ENCODE measurements around the gene CNTNAP4.

Gene CNTNAP4

GRCh38 chr16:76276745-76277438 is at the start of gene CNTNAP4:
Gene CNTNAP4, plus strand, starts transcription at chr16:76277401. Its CDS starts 262 bp downstream, at chr16:76277663.
- Histone ChIP-seq H3K4me3 (ENCODE audit: low read length in 2 of 2) (no peak within 1 kb of the TSS), H3K9ac (ENCODE audit: low read length in 2 of 2) (no peak within 1 kb of the TSS), H3K4me1 (ENCODE audit: control insufficient read depth, insufficient read depth, low read length) (no peaks in the 10 kb centered on the region), H3K27ac (ENCODE audit: low read length) (no peak within 1 kb of the TSS), H3K27me3 (ENCODE audit: control insufficient read depth in 1 of 2, insufficient read depth in 2 of 2, low read length in 2 of 2) (peaks cover 0 to 7% of the 10 kb centered on the region in 2 donors), H3K9me3 (ENCODE audit: control insufficient read depth in 2 of 2, low read length in 2 of 2) (no peaks in the 10 kb centered on the region), H3K36me3 (ENCODE audit: control insufficient read depth in 2 of 2, insufficient read depth in 2 of 2, low read length in 2 of 2) (no peaks in the 10 kb centered on the region)

- Histone ChIP-seq H3K9ac (ENCODE audit: low read length in 2 of 2) (no peak overlapping the region), H3K4me1 (ENCODE audit: control insufficient read depth, insufficient read depth, low read length) (no peaks in the 10 kb centered on the region), H3K27me3 (ENCODE audit: control insufficient read depth in 1 of 2, insufficient read depth in 2 of 2, low read length in 2 of 2) (no peaks in the 10 kb centered on the region), H3K36me3 (ENCODE audit: control insufficient read depth in 2 of 2, insufficient read depth in 2 of 2, low read length in 2 of 2) (no peaks in the 10 kb centered on the region), H3K9me3 (ENCODE audit: control insufficient read depth in 2 of 2, low read length in 2 of 2) (no peaks in the 10 kb centered on the region), H3K27ac (ENCODE audit: low read length) (no peak overlapping the region), H3K4me3 (ENCODE audit: low read length in 2 of 2) (no peak overlapping the region)
Measured at GRCh38 chr16:76228546-76229146, 48.6 kb upstream of the CNTNAP4 start.

GRCh38 chr16:76232704-76233103 is 44.5 kb upstream of the CNTNAP4 start:
- Histone ChIP-seq H3K9ac (ENCODE audit: low read length in 2 of 2) (no peak overlapping the region), H3K27ac (ENCODE audit: low read length) (no peak overlapping the region), H3K4me3 (ENCODE audit: low read length in 2 of 2) (no peak overlapping the region), H3K27me3 (ENCODE audit: control insufficient read depth in 1 of 2, insufficient read depth in 2 of 2, low read length in 2 of 2) (no peaks in the 10 kb centered on the region), H3K4me1 (ENCODE audit: control insufficient read depth, insufficient read depth, low read length) (no peaks in the 10 kb centered on the region), H3K36me3 (ENCODE audit: control insufficient read depth in 2 of 2, insufficient read depth in 2 of 2, low read length in 2 of 2) (no peaks in the 10 kb centered on the region), H3K9me3 (ENCODE audit: control insufficient read depth in 2 of 2, low read length in 2 of 2) (no peaks in the 10 kb centered on the region)

GRCh38 chr16:76235025-76235424 is 42.2 kb upstream of the CNTNAP4 start:
- no peak overlapping the region for H3K9ac ChIP-seq (ENCODE audit: low read length in 2 of 2)
- no peaks in the 10 kb centered on the region for H3K4me1 ChIP-seq (ENCODE audit: control insufficient read depth, insufficient read depth, low read length)
- no peaks in the 10 kb centered on the region for H3K36me3 ChIP-seq (ENCODE audit: control insufficient read depth in 2 of 2, insufficient read depth in 2 of 2, low read length in 2 of 2)
- H3K27ac ChIP-seq (ENCODE audit: low read length) = no peak overlapping the region
- H3K9me3 ChIP-seq (ENCODE audit: control insufficient read depth in 2 of 2, low read length in 2 of 2) = no peaks in the 10 kb centered on the region
- H3K27me3 ChIP-seq (ENCODE audit: control insufficient read depth in 1 of 2, insufficient read depth in 2 of 2, low read length in 2 of 2) = no peaks in the 10 kb centered on the region
- no peak overlapping the region for H3K4me3 ChIP-seq (ENCODE audit: low read length in 2 of 2)

- H3K9me3 ChIP-seq (ENCODE audit: control insufficient read depth in 2 of 2, low read length in 2 of 2) = no peaks in the 10 kb centered on the region
- no peaks in the 10 kb centered on the region for H3K4me1 ChIP-seq (ENCODE audit: control insufficient read depth, insufficient read depth, low read length)
- H3K27me3 ChIP-seq (ENCODE audit: control insufficient read depth in 1 of 2, insufficient read depth in 2 of 2, low read length in 2 of 2) = no peaks in the 10 kb centered on the region
- no peak overlapping the region for H3K27ac ChIP-seq (ENCODE audit: low read length)
- H3K9ac ChIP-seq (ENCODE audit: low read length in 2 of 2) = no peak overlapping the region
- no peaks in the 10 kb centered on the region for H3K36me3 ChIP-seq (ENCODE audit: control insufficient read depth in 2 of 2, insufficient read depth in 2 of 2, low read length in 2 of 2)
- no peak overlapping the region for H3K4me3 ChIP-seq (ENCODE audit: low read length in 2 of 2)
Measured at GRCh38 chr16:76235426-76235825, 41.8 kb upstream of the CNTNAP4 start.

- Histone ChIP-seq H3K9ac (ENCODE audit: low read length in 2 of 2) (no peak overlapping the region), H3K27me3 (ENCODE audit: control insufficient read depth in 1 of 2, insufficient read depth in 2 of 2, low read length in 2 of 2) (no peaks in the 10 kb centered on the region), H3K36me3 (ENCODE audit: control insufficient read depth in 2 of 2, insufficient read depth in 2 of 2, low read length in 2 of 2) (no peaks in the 10 kb centered on the region), H3K4me1 (ENCODE audit: control insufficient read depth, insufficient read depth, low read length) (no peaks in the 10 kb centered on the region), H3K4me3 (ENCODE audit: low read length in 2 of 2) (no peak overlapping the region), H3K27ac (ENCODE audit: low read length) (no peak overlapping the region), H3K9me3 (ENCODE audit: control insufficient read depth in 2 of 2, low read length in 2 of 2) (no peaks in the 10 kb centered on the region)
Measured at GRCh38 chr16:76237471-76237870, 39.7 kb upstream of the CNTNAP4 start.

GRCh38 chr16:76241755-76242154 is 35.4 kb upstream of the CNTNAP4 start:
- Histone ChIP-seq H3K4me3 (ENCODE audit: low read length in 2 of 2) (no peak overlapping the region), H3K9ac (ENCODE audit: low read length in 2 of 2) (no peak overlapping the region), H3K9me3 (ENCODE audit: control insufficient read depth in 2 of 2, low read length in 2 of 2) (no peaks in the 10 kb centered on the region), H3K36me3 (ENCODE audit: control insufficient read depth in 2 of 2, insufficient read depth in 2 of 2, low read length in 2 of 2) (no peaks in the 10 kb centered on the region), H3K27me3 (ENCODE audit: control insufficient read depth in 1 of 2, insufficient read depth in 2 of 2, low read length in 2 of 2) (no peaks in the 10 kb centered on the region), H3K27ac (ENCODE audit: low read length) (no peak overlapping the region), H3K4me1 (ENCODE audit: control insufficient read depth, insufficient read depth, low read length) (no peaks in the 10 kb centered on the region)

GRCh38 chr16:76243620-76244019 is 33.6 kb upstream of the CNTNAP4 start:
- Histone ChIP-seq H3K4me1 (ENCODE audit: control insufficient read depth, insufficient read depth, low read length) (no peaks in the 10 kb centered on the region), H3K27me3 (ENCODE audit: control insufficient read depth in 1 of 2, insufficient read depth in 2 of 2, low read length in 2 of 2) (no peaks in the 10 kb centered on the region), H3K4me3 (ENCODE audit: low read length in 2 of 2) (no peak overlapping the region), H3K9ac (ENCODE audit: low read length in 2 of 2) (no peak overlapping the region), H3K9me3 (ENCODE audit: control insufficient read depth in 2 of 2, low read length in 2 of 2) (no peaks in the 10 kb centered on the region), H3K27ac (ENCODE audit: low read length) (no peak overlapping the region), H3K36me3 (ENCODE audit: control insufficient read depth in 2 of 2, insufficient read depth in 2 of 2, low read length in 2 of 2) (no peaks in the 10 kb centered on the region)

GRCh38 chr16:76246587-76246986 is 30.6 kb upstream of the CNTNAP4 start:
- H3K27me3 ChIP-seq (ENCODE audit: control insufficient read depth in 1 of 2, insufficient read depth in 2 of 2, low read length in 2 of 2) = no peaks in the 10 kb centered on the region
- no peak overlapping the region for H3K9ac ChIP-seq (ENCODE audit: low read length in 2 of 2)
- H3K27ac ChIP-seq (ENCODE audit: low read length) = no peak overlapping the region
- no peak overlapping the region for H3K4me3 ChIP-seq (ENCODE audit: low read length in 2 of 2)
- no peaks in the 10 kb centered on the region for H3K4me1 ChIP-seq (ENCODE audit: control insufficient read depth, insufficient read depth, low read length)
- H3K36me3 ChIP-seq (ENCODE audit: control insufficient read depth in 2 of 2, insufficient read depth in 2 of 2, low read length in 2 of 2) = no peaks in the 10 kb centered on the region
- no peaks in the 10 kb centered on the region for H3K9me3 ChIP-seq (ENCODE audit: control insufficient read depth in 2 of 2, low read length in 2 of 2)

GRCh38 chr16:76265434-76266045 is 11.7 kb upstream of the CNTNAP4 start:
- Histone ChIP-seq H3K9me3 (ENCODE audit: control insufficient read depth in 2 of 2, low read length in 2 of 2) (no peaks in the 10 kb centered on the region), H3K36me3 (ENCODE audit: control insufficient read depth in 2 of 2, insufficient read depth in 2 of 2, low read length in 2 of 2) (no peaks in the 10 kb centered on the region), H3K9ac (ENCODE audit: low read length in 2 of 2) (no peak overlapping the region), H3K27ac (ENCODE audit: low read length) (no peak overlapping the region), H3K27me3 (ENCODE audit: control insufficient read depth in 1 of 2, insufficient read depth in 2 of 2, low read length in 2 of 2) (no peaks in the 10 kb centered on the region), H3K4me3 (ENCODE audit: low read length in 2 of 2) (no peak overlapping the region), H3K4me1 (ENCODE audit: control insufficient read depth, insufficient read depth, low read length) (no peaks in the 10 kb centered on the region)

- H3K27me3 ChIP-seq (ENCODE audit: control insufficient read depth in 1 of 2, insufficient read depth in 2 of 2, low read length in 2 of 2) = no peaks in the 10 kb centered on the region
- no peak overlapping the region for H3K27ac ChIP-seq (ENCODE audit: low read length)
- no peak overlapping the region for H3K9ac ChIP-seq (ENCODE audit: low read length in 2 of 2)
- H3K36me3 ChIP-seq (ENCODE audit: control insufficient read depth in 2 of 2, insufficient read depth in 2 of 2, low read length in 2 of 2) = no peaks in the 10 kb centered on the region
- no peaks in the 10 kb centered on the region for H3K4me1 ChIP-seq (ENCODE audit: control insufficient read depth, insufficient read depth, low read length)
- H3K9me3 ChIP-seq (ENCODE audit: control insufficient read depth in 2 of 2, low read length in 2 of 2) = no peaks in the 10 kb centered on the region
- H3K4me3 ChIP-seq (ENCODE audit: low read length in 2 of 2) = no peak overlapping the region
Measured at GRCh38 chr16:76268824-76269223, 8.4 kb upstream of the CNTNAP4 start.

All from stomach smooth muscle (tissue), 2 donors.